Measurements from ENCODE around the gene PUS3.
A peak's percentile ranks its signal among the peaks of the same experiment; 100 is the strongest.

Gene PUS3

GRCh38 chr11:125910226-125910849 lies 7.3 kb upstream of the PUS3 start:
- peaks cover 52% of the 10 kb centered on the region for H3K27me3 Mint-ChIP-seq
- no peaks in the 10 kb centered on the region for H3K4me1 Mint-ChIP-seq (ENCODE audit: low read depth)
- H3K36me3 Mint-ChIP-seq (ENCODE audit: low read depth), result no peaks in the 10 kb centered on the region

GRCh38 chr11:125904678-125905077 lies 1.7 kb upstream of the PUS3 start:
- Mint-ChIP-seq H3K27me3 (peaks cover 40% of the 10 kb centered on the region), H3K4me3 (peak overlapping the region; percentile 36), H3K9me3 (no peaks in the 10 kb centered on the region), H3K27ac (no peak overlapping the region), H3K4me1 (ENCODE audit: low read depth) (peaks cover 33% of the 10 kb centered on the region), H3K36me3 (ENCODE audit: low read depth) (peaks cover 22% of the 10 kb centered on the region)

More at GRCh38 chr11:125910226-125910849, 7.3 kb upstream of the PUS3 start:
- Mint-ChIP-seq H3K4me3 (no peak overlapping the region), H3K27ac (no peak overlapping the region), H3K9me3 (no peaks in the 10 kb centered on the region)

GRCh38 chr11:125903711-125904659 lies 979 bp upstream of the PUS3 start, which contains the start of gene DDX25:
DDX25 (plus strand) TSS chr11:125904508; CDS start chr11:125904518, 10 bp downstream.
- peak within 1 kb of the TSS; percentile 99 for H3K4me3 Mint-ChIP-seq
- no peaks in the 10 kb centered on the region for H3K9me3 Mint-ChIP-seq
- peaks cover 29% of the 10 kb centered on the region for H3K36me3 Mint-ChIP-seq (ENCODE audit: low read depth)
- peaks cover 37% of the 10 kb centered on the region for H3K27me3 Mint-ChIP-seq
- H3K4me1 Mint-ChIP-seq (ENCODE audit: low read depth), result peaks cover 40% of the 10 kb centered on the region
- peak within 1 kb of the TSS; percentile 94 for H3K27ac Mint-ChIP-seq

GRCh38 chr11:125902277-125902926 lies 604 bp downstream of the PUS3 start:
- Mint-ChIP-seq H3K27me3 (peaks cover 26% of the 10 kb centered on the region), H3K36me3 (ENCODE audit: low read depth) (peaks cover 35% of the 10 kb centered on the region), H3K4me3 (peak overlapping the region; percentile 99), H3K27ac (peak overlapping the region; percentile 94), H3K4me1 (ENCODE audit: low read depth) (peaks cover 47% of the 10 kb centered on the region), H3K9me3 (no peaks in the 10 kb centered on the region)

- H3K27ac Mint-ChIP-seq, result peak overlapping the region; percentile 52
- peaks cover 40% of the 10 kb centered on the region for H3K36me3 Mint-ChIP-seq (ENCODE audit: low read depth)
- peaks cover 52% of the 10 kb centered on the region for H3K4me1 Mint-ChIP-seq (ENCODE audit: low read depth)
- H3K4me3 Mint-ChIP-seq, result peak overlapping the region; percentile 99
- peaks cover 26% of the 10 kb centered on the region for H3K27me3 Mint-ChIP-seq
- no peaks in the 10 kb centered on the region for H3K9me3 Mint-ChIP-seq
These were observed 1.1 kb downstream of the PUS3 start for GRCh38 chr11:125901872-125902271.

GRCh38 chr11:125892994-125893393 lies 10.0 kb downstream of the PUS3 start:
- peaks cover 63% of the 10 kb centered on the region for H3K36me3 Mint-ChIP-seq (ENCODE audit: low read depth)
- H3K27ac Mint-ChIP-seq, result no peak overlapping the region
- H3K4me1 Mint-ChIP-seq (ENCODE audit: low read depth), result peaks cover 35% of the 10 kb centered on the region
- H3K9me3 Mint-ChIP-seq, result no peaks in the 10 kb centered on the region
- no peaks in the 10 kb centered on the region for H3K27me3 Mint-ChIP-seq
- H3K4me3 Mint-ChIP-seq, result no peak overlapping the region

- Mint-ChIP-seq H3K4me3 (no peak overlapping the region), H3K27me3 (peaks cover 3% of the 10 kb centered on the region), H3K27ac (no peak overlapping the region), H3K4me1 (ENCODE audit: low read depth) (peaks cover 35% of the 10 kb centered on the region), H3K9me3 (no peaks in the 10 kb centered on the region), H3K36me3 (ENCODE audit: low read depth) (peaks cover 60% of the 10 kb centered on the region)
These were observed 10.9 kb downstream of the PUS3 start for GRCh38 chr11:125892071-125892470.

GRCh38 chr11:125890447-125891100 lies 12.4 kb downstream of the PUS3 start:
- no peak overlapping the region for H3K4me3 Mint-ChIP-seq
- no peaks in the 10 kb centered on the region for H3K9me3 Mint-ChIP-seq
- H3K27me3 Mint-ChIP-seq, result peaks cover 3% of the 10 kb centered on the region
- H3K27ac Mint-ChIP-seq, result no peak overlapping the region
- peaks cover 45% of the 10 kb centered on the region for H3K36me3 Mint-ChIP-seq (ENCODE audit: low read depth)
- peaks cover 37% of the 10 kb centered on the region for H3K4me1 Mint-ChIP-seq (ENCODE audit: low read depth)

GRCh38 chr11:125887373-125888324 lies 15.4 kb downstream of the PUS3 start, which contains the start of gene HYLS1:
HYLS1 (plus strand) TSS chr11:125887668; CDS start chr11:125899369, 11,701 bp downstream.
- Mint-ChIP-seq H3K36me3 (ENCODE audit: low read depth) (peaks cover 17% of the 10 kb centered on the region), H3K27me3 (peaks cover 3% of the 10 kb centered on the region), H3K4me1 (ENCODE audit: low read depth) (peaks cover 36% of the 10 kb centered on the region), H3K4me3 (peak within 1 kb of the TSS; percentile 84), H3K27ac (peak within 1 kb of the TSS; percentile 96), H3K9me3 (no peaks in the 10 kb centered on the region)

- H3K27me3 Mint-ChIP-seq, result peaks cover 4% of the 10 kb centered on the region
- no peaks in the 10 kb centered on the region for H3K9me3 Mint-ChIP-seq
- H3K4me3 Mint-ChIP-seq, result peak overlapping the region; percentile 84
- peak overlapping the region; percentile 96 for H3K27ac Mint-ChIP-seq
- peaks cover 11% of the 10 kb centered on the region for H3K36me3 Mint-ChIP-seq (ENCODE audit: low read depth)
- H3K4me1 Mint-ChIP-seq (ENCODE audit: low read depth), result peaks cover 31% of the 10 kb centered on the region
These were observed 16.0 kb downstream of the PUS3 start for GRCh38 chr11:125886997-125887372.

GRCh38 chr11:125883375-125883774 lies 19.6 kb downstream of the PUS3 start:
- Mint-ChIP-seq H3K36me3 (ENCODE audit: low read depth) (peaks cover 4% of the 10 kb centered on the region), H3K4me3 (no peak overlapping the region), H3K27ac (no peak overlapping the region), H3K9me3 (no peaks in the 10 kb centered on the region), H3K4me1 (ENCODE audit: low read depth) (peaks cover 15% of the 10 kb centered on the region), H3K27me3 (peaks cover 13% of the 10 kb centered on the region)

GRCh38 chr11:125881291-125881690 lies 21.7 kb downstream of the PUS3 start:
- H3K4me3 Mint-ChIP-seq, result no peak overlapping the region
- H3K4me1 Mint-ChIP-seq (ENCODE audit: low read depth), result no peaks in the 10 kb centered on the region
- no peak overlapping the region for H3K27ac Mint-ChIP-seq
- peaks cover 9% of the 10 kb centered on the region for H3K27me3 Mint-ChIP-seq
- H3K36me3 Mint-ChIP-seq (ENCODE audit: low read depth), result no peaks in the 10 kb centered on the region
- no peaks in the 10 kb centered on the region for H3K9me3 Mint-ChIP-seq

GRCh38 chr11:125874556-125875124 lies 28.4 kb downstream of the PUS3 start:
- no peaks in the 10 kb centered on the region for H3K36me3 Mint-ChIP-seq (ENCODE audit: low read depth)
- no peaks in the 10 kb centered on the region for H3K9me3 Mint-ChIP-seq
- no peaks in the 10 kb centered on the region for H3K4me1 Mint-ChIP-seq (ENCODE audit: low read depth)
- no peak overlapping the region for H3K27ac Mint-ChIP-seq
- peaks cover 4% of the 10 kb centered on the region for H3K27me3 Mint-ChIP-seq
- H3K4me3 Mint-ChIP-seq, result no peak overlapping the region
